Sciatic nerve (tissue), 2 donors: ENCODE results near the gene ZNF692. TPM values are rescaled to one million over a fixed set of nuclear protein-coding genes. Genes with fewer than 3 reads are reported as not detected.
"Not testable (repeated sequence)": the region's sequence is repeated elsewhere in the genome, so short reads cannot be mapped to it uniquely, and the experiment has no call there.

Experiments used
- ATAC-seq: fragments of 200-7000 bp; cut with Tn5 transposase; one replicate; pipeline ENCODE4 v1.9.1; 2020; ENCODE audit warnings: mild to moderate bottlenecking, moderate library complexity
- DNase-seq: peaks from one replicate; pipeline ENCODE4 v3.0.0-alpha.2; 2020; ENCODE audit warnings: low spot score
- intact Hi-C: fragments of 100-400 bp; cut with DNase I; formaldehyde crosslinking; loops from one replicate; pipeline ENCODE4 v1.14.2; 2022
- total RNA-seq: library from RNA; stranded (reverse); fragmentation: NEBNext Ultra II Directional; extraction: Animal tissue kit (Norgen Biotek cat#: 25700); gene quantifications from one replicate; pipeline ENCODE4 v1.2.1, GENCODE V29; 2021
- donor health status: DM: no; HTN: no; CAD: no.
- donor health status: DM: no; HTN: no; CAD: no.

The ZNF692 gene
- total RNA-seq, 1 donor from 2014 or later: 46.4 TPM

- no peak for ATAC-seq
- DNase-seq: no peak
- intact Hi-C loops: no loop called here
Observed at GRCh38 chr1:248816042-248816851, 42.6 kb downstream of the ZNF692 start.

DNA sequence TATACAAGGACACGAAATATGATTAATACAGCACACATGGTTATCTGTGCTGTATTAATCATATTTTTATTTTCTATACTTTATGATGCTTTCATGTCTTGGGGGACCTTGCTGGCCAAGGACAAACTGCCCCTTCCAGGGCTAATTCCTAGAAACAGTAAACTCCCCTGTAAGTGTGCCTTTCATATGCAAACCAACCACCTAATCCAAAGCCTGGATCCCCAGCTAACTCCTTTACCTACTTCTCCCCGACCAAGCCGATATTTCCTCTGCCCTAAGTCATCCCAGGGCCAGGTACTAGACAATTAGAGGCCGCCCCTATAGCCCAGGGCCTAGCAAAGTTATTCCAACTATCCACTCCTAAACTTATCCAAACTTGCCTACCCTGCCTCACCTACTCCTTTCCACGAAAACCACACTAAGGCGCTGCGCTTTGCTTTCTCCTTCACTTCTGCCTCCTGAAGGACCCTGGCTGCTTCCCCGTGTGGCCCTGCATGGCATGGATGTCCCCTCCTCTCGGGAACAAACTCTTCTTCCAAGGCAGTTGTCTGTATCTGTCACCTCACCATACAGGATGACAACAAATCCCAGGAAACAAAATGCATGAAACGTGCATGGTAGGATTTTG is 43.4 kb downstream of the ZNF692 start:
- intact Hi-C loops: no loop called here
- ATAC-seq (no peak), DNase-seq (no peak)

DNA sequence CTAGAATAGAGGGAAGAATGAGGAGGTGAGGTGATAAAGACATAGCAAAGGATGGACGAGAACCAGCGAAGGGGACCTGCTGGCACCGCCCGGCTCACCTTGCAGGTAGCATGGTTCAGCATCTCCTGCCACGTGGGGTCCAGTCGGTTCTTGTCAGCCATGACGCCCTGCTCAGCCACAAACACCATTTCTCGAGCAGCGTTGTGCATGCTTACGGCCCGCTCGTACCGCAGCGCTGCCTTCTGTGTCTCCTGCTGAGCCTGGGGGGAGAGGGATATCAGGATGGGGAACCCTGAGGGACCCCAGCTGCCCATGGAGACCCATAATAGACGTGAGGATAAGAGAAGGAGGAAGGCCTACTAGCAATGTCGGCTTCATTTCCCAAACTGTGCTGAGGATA is 44.5 kb downstream of the ZNF692 start:
- intact Hi-C loops: no loop called here
- no peak for DNase-seq
- no peak for ATAC-seq

DNA sequence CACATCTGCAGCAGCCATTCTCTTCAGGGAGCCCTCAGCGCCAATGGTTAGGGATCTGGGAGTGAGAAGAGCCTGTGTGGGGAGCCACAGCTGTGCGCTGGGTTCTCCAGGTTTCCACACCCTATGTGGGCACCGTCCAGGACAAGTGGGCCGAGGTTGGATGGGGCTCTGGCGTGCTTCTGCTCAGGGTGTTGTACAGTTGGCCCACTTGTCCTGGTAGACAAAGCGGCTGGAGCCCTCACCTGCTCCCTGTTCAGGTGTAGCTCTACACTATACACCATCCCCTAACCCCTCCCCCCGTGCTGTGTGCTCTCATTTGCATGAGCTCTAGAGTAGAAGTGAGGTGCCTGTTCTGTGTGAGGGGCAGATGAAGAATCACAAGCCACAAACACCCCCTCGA is 45.3 kb downstream of the ZNF692 start:
- DNase-seq: no peak
- intact Hi-C loops: no loop called here
- ATAC-seq: no peak

GRCh38 chr1:248812736-248813425 is 46.0 kb downstream of the ZNF692 start:
- intact Hi-C loops: no loop called here
- DNase-seq (no peak), ATAC-seq (no peak)

DNA sequence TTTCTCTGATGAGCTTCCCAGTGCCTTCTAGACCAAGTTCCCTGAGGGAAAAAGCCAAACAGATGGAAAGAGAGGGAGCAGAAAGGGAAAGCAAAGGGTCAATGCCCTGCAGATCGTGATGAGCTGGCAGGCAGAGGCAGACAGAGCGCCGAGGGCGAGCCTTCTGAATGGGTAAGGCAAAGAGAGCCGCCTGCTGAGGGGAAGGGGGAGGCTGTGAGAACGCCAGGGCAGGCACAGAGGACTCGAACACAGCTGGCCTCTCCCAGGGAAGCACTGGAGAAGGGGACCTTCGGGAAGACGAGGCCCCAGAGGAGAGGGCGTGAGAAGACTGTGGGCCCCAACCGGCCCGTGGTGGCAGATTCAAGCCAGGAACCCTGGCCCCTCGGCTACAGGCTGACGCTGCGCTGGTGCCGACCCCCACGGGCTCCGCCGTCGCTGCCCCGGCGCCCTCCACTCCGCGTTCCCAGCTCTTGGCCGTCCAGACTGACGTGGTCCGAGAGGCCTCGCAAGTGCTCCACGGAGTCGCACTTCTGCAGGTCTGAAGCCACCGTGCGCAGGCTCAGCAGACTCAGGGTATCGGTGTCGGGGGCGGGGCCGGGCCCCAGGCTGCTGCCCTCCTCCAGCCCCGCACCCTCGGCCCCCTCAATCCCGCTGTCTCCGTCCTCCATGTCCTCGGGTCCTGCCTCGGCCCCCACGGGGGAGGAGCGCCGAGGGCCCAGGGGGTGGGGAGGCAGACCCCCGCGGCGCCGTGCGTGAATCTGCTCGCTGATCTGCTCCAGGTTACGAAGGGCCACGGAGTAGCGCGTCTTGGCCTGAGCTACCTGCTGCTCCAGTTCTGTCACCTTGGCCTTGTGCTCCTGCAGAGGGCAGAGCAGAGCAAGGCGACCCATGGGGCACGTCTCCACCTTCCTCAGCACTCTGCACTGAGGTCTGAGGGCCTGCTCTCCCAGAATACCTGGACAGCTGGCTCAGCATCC is 47.1 kb downstream of the ZNF692 start:
- intact Hi-C loops: no loop called here
- DNase-seq: no peak
- ATAC-seq: no peak

- DNase-seq (no peak), ATAC-seq (peak; percentile 61)
- intact Hi-C loops: no loop called here
Observed at GRCh38 chr1:248810727-248811513, 48.0 kb downstream of the ZNF692 start.

- no peak for ATAC-seq
- no peak for DNase-seq
- intact Hi-C loops: loop anchor here (5.0 kb wide), 1 partner anchor 873 kb away; no protein-coding TSS in a partner anchor
Observed at GRCh38 chr1:248810000-248810726, 48.7 kb downstream of the ZNF692 start.

- DNase-seq (no peak), ATAC-seq (no peak)
- intact Hi-C loops: loop anchor here (5.0 kb wide), 1 partner anchor 872 kb away; no protein-coding TSS in a partner anchor
Observed at GRCh38 chr1:248808876-248809275, 50.0 kb downstream of the ZNF692 start.

DNA sequence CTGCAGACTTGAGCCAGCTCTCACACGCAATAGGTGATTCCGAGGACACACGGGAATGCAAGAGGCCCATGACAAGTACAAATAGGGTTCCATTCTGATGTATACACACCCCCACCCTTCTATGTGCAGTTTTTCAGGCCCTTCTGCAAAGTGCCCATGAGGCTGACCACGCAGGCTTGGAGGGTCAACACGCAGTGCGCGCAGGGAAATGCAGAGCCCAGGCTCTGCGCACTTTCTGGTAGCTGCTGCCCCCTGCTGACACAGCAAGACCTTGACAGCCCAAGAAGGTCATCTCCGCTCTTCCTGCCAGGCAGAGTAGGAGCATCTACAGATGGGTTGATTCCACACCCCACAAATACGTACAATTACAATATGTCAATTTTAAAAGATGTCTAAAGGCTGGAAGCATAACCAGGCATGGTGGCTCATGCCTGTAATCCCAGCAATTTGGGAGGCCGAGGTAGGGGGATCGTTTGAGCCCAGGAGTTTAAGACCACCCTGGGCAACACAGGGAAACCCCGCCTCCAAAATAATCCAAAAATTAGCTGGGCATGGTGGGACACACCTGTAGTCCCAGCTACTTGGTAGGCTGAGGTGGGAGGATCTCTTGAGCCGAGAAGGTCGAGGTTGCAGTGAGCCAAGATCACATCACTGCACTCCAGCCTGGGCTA is 51.7 kb downstream of the ZNF692 start:
- intact Hi-C loops: loop anchor here (5.0 kb wide), 1 partner anchor 870 kb away; no protein-coding TSS in a partner anchor
- DNase-seq (peak; percentile 76), ATAC-seq (peak; percentile 75)

- intact Hi-C loops: loop anchor here (5.0 kb wide), 1 partner anchor 869 kb away; no protein-coding TSS in a partner anchor
- DNase-seq (no peak), ATAC-seq (peak; percentile 49)
Observed at GRCh38 chr1:248805876-248806275, 53.0 kb downstream of the ZNF692 start.

DNA sequence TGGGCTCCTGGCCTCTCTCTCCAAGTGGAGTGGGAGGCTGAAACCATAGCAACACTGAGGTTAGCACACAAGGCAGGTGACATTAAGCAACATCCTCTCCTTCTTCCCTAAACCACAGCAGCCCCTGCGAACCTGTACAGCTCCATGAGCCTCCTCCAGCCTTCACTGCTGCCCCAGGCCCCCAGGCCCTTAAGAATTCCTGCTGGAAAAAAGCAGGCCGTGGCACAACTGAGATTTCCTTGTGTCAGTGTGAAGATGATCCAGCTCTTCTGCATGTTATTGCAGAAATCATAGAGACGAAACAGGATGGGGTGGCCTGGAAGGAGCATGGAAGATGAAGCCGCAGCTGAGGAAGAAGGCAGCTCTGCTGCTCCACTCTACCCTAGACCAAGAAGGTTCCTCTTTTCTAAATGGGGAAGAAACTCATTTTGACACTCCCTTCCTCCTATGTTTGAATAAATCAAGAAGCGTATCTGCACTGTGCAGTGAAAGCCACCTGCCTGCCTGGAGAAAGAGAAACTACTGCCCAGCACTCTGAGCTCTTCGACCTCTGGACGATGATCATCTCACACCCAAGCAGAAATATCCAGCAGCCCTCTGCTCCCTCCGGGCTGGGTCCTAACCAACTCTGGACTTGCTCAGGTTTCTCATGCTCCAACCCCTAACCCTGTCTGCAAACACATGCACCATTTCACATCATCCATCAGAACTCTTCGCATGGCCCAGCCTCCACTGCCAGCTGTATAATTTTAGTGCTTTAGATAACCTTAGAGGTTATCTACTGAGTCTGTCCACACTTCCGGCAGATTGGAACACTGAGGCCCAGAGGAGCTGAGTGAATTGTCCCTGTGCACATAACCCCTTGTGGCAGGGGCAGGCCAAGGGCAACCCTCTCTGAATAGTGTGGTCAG is 53.9 kb downstream of the ZNF692 start:
- ATAC-seq (peak; percentile 72), DNase-seq (no peak)
- intact Hi-C loops: loop anchor here (5.0 kb wide), 1 partner anchor 868 kb away; no protein-coding TSS in a partner anchor

GRCh38 chr1:248803501-248803900 is 55.4 kb downstream of the ZNF692 start:
- ATAC-seq, intact Hi-C loops, DNase-seq: not testable (repeated sequence)

GRCh38 chr1:248802454-248802853 is 56.4 kb downstream of the ZNF692 start:
- ATAC-seq: no peak
- DNase-seq: no peak
- intact Hi-C loops: no loop called here

DNA sequence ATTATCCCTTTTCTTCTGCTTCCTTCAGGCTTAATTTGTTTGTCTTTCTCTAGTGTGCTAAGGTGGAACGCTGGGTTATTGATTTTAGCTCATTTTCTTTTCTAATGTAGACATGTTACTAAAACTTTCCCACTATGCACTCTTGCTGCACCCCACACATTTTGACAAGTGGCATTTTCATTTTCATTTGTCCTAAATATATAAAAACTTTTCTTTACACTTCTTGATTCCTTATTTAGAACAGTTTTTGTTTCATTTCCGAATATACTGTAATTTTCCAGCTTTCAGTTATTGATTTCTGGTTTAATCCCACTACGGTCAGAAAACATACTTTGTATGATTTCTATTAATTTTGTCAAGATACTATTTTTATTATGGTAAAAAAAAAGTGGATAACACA is 58.4 kb downstream of the ZNF692 start:
- intact Hi-C loops: no loop called here
- ATAC-seq (no peak), DNase-seq (no peak)
